ENCODE results near the gene TNNC2. TPM values are rescaled to one million over a fixed set of nuclear protein-coding genes. Genes with fewer than 3 reads are reported as not detected.

Gene TNNC2
- total and polyA plus RNA-seq, 2 experiments from 2014 or later: 0.83 TPM; not detected in 1

GRCh38 chr20:45826381-45827019 lies 612 bp downstream of the TNNC2 start:
- no peak overlapping the region for H3K4me2 ChIP-seq (ENCODE audit: unreplicated experiment)
- no peaks in the 10 kb centered on the region for H3K9me2 ChIP-seq (ENCODE audit: insufficient read depth)
- no peak overlapping the region for H3K4me3 ChIP-seq
- in situ Hi-C loops (cut with MboI): loop anchor here (10.0 kb wide), 1 partner anchor 128 kb away; no protein-coding TSS in a partner anchor
- H3K27me3 ChIP-seq (replicated peaks; ENCODE audit: insufficient read depth): no peaks in the 10 kb centered on the region
- H3K9me3 ChIP-seq (ENCODE audit: low read depth): no peaks in the 10 kb centered on the region
- H3F3A ChIP-seq (ENCODE audit: insufficient read depth): peaks cover 9% of the 10 kb centered on the region; the same call in 1 of the 2 replicates
- H3K36me3 ChIP-seq (ENCODE audit: low read depth): no peaks in the 10 kb centered on the region
- peak overlapping the region; percentile 72 for H2AFZ ChIP-seq
- no peaks in the 10 kb centered on the region for H4K20me1 ChIP-seq (ENCODE audit: insufficient read depth)
- H3K4me1 ChIP-seq (ENCODE audit: insufficient read depth): peaks cover 11% of the 10 kb centered on the region
- TF ChIP-seq EZH2 (IDR thresholded peaks at IDR 0.05; ENCODE audit: insufficient read depth, poor library complexity, severe bottlenecking): no peak
- TF ChIP-seq EZH2phosphoT487 (IDR thresholded peaks at IDR 0.05; ENCODE audit: insufficient read depth, low read depth): no peak
- no peaks in the 10 kb centered on the region for H3K79me2 ChIP-seq (ENCODE audit: insufficient read depth)
- 14 to 16% methylated on average over 6 of the region's 6 CpGs for WGBS, 2 experiments (ENCODE audit: low coverage in 1 of 2, low lambda C conversion rate in 2 of 2, missing lambda C conversion rate in 2 of 2)
- peak overlapping the region; percentile 16 for H3K9ac ChIP-seq
- DNase-seq: peak; percentile 58
- H3K27ac ChIP-seq: peak overlapping the region; percentile 33; the same call in 1 of the 2 replicates

GRCh38 chr20:45823949-45824835 lies 2.9 kb downstream of the TNNC2 start:
- Histone ChIP-seq H3K27me3 (replicated peaks; ENCODE audit: insufficient read depth) (no peaks in the 10 kb centered on the region), H3K4me1 (ENCODE audit: insufficient read depth) (peaks cover 11% of the 10 kb centered on the region), H3K9me2 (ENCODE audit: insufficient read depth) (no peaks in the 10 kb centered on the region), H3K79me2 (ENCODE audit: insufficient read depth) (no peaks in the 10 kb centered on the region), H2AFZ (peak overlapping the region; percentile 68), H3K4me2 (ENCODE audit: unreplicated experiment) (peak overlapping the region; percentile 28), H3K36me3 (ENCODE audit: low read depth) (no peaks in the 10 kb centered on the region), H3K9me3 (ENCODE audit: low read depth) (no peaks in the 10 kb centered on the region), H3F3A (ENCODE audit: insufficient read depth) (peaks cover 9% of the 10 kb centered on the region; the same call in 1 of the 2 replicates), H4K20me1 (ENCODE audit: insufficient read depth) (no peaks in the 10 kb centered on the region), H3K27ac (no peak overlapping the region), H3K4me3 (no peak overlapping the region), H3K9ac (no peak overlapping the region)
- in situ Hi-C loops (cut with MboI): loop anchor here (10.0 kb wide), 1 partner anchor 131 kb away; no protein-coding TSS in a partner anchor
- no peak for TF ChIP-seq EZH2 (IDR thresholded peaks at IDR 0.05; ENCODE audit: insufficient read depth, poor library complexity, severe bottlenecking)
- TF ChIP-seq EZH2phosphoT487 (IDR thresholded peaks at IDR 0.05; ENCODE audit: insufficient read depth, low read depth): no peak
- WGBS, 2 experiments (ENCODE audit: low coverage in 1 of 2, low lambda C conversion rate in 2 of 2, missing lambda C conversion rate in 2 of 2): 18 to 21% methylated on average over 54 to 57 of the region's 57 CpGs
- DNase-seq: peak; percentile 65

GRCh38 chr20:45822857-45823256 lies 4.3 kb downstream of the TNNC2 start:
- Histone ChIP-seq H3K9ac (no peak overlapping the region), H2AFZ (0 out of 2 replicates have a peak overlapping the region, but pooled peaks have one; percentile 37), H3F3A (ENCODE audit: insufficient read depth) (peaks cover 17% of the 10 kb centered on the region; the same call in 1 of the 2 replicates), H3K27me3 (replicated peaks; ENCODE audit: insufficient read depth) (no peaks in the 10 kb centered on the region), H4K20me1 (ENCODE audit: insufficient read depth) (no peaks in the 10 kb centered on the region), H3K27ac (no peak overlapping the region), H3K9me2 (ENCODE audit: insufficient read depth) (no peaks in the 10 kb centered on the region), H3K9me3 (ENCODE audit: low read depth) (no peaks in the 10 kb centered on the region), H3K36me3 (ENCODE audit: low read depth) (no peaks in the 10 kb centered on the region), H3K79me2 (ENCODE audit: insufficient read depth) (no peaks in the 10 kb centered on the region), H3K4me1 (ENCODE audit: insufficient read depth) (peaks cover 16% of the 10 kb centered on the region), H3K4me3 (0 out of 2 replicates have a peak overlapping the region, but pooled peaks have one; percentile 30), H3K4me2 (ENCODE audit: unreplicated experiment) (peak overlapping the region; percentile 43)
- in situ Hi-C loops (cut with MboI): loop anchor here (10.0 kb wide), 1 partner anchor 132 kb away; no protein-coding TSS in a partner anchor
- DNase-seq: peak; percentile 75
- WGBS, 2 experiments (ENCODE audit: low coverage in 1 of 2, low lambda C conversion rate in 2 of 2, missing lambda C conversion rate in 2 of 2): 8% methylated on average over 21 to 24 of the region's 24 CpGs
- TF ChIP-seq EZH2 (IDR thresholded peaks at IDR 0.05; ENCODE audit: insufficient read depth, poor library complexity, severe bottlenecking): no peak

- no peaks in the 10 kb centered on the region for H3K36me3 ChIP-seq (ENCODE audit: low read depth)
- DNase-seq: no peak
- H3K79me2 ChIP-seq (ENCODE audit: insufficient read depth): no peaks in the 10 kb centered on the region
- no peak for TF ChIP-seq EZH2phosphoT487 (IDR thresholded peaks at IDR 0.05; ENCODE audit: insufficient read depth, low read depth)
- no peak for TF ChIP-seq EZH2 (IDR thresholded peaks at IDR 0.05; ENCODE audit: insufficient read depth, poor library complexity, severe bottlenecking)
- no peak overlapping the region for H3K4me3 ChIP-seq
- no peaks in the 10 kb centered on the region for H3K27me3 ChIP-seq (replicated peaks; ENCODE audit: insufficient read depth)
- no peak overlapping the region for H3K9ac ChIP-seq
- no peak overlapping the region for H3K27ac ChIP-seq
- no peaks in the 10 kb centered on the region for H3K9me2 ChIP-seq (ENCODE audit: insufficient read depth)
- in situ Hi-C loops (cut with MboI): loop anchor here (10.0 kb wide), 1 partner anchor 133 kb away; no protein-coding TSS in a partner anchor
- peaks cover 25% of the 10 kb centered on the region for H3K4me1 ChIP-seq (ENCODE audit: insufficient read depth)
- no peak overlapping the region for H2AFZ ChIP-seq
- no peaks in the 10 kb centered on the region for H4K20me1 ChIP-seq (ENCODE audit: insufficient read depth)
- peaks cover 26% of the 10 kb centered on the region; the same call in 1 of the 2 replicates for H3F3A ChIP-seq (ENCODE audit: insufficient read depth)
- no peaks in the 10 kb centered on the region for H3K9me3 ChIP-seq (ENCODE audit: low read depth)
- no peak overlapping the region for H3K4me2 ChIP-seq (ENCODE audit: unreplicated experiment)
- WGBS, 2 experiments (ENCODE audit: low coverage in 1 of 2, low lambda C conversion rate in 2 of 2, missing lambda C conversion rate in 2 of 2): 89% methylated on average over 2 of the region's 2 CpGs
Observed at GRCh38 chr20:45821947-45822346, 5.2 kb downstream of the TNNC2 start.

Measured in GM23248 (cell line).